ENCODE data around the gene FOXJ2. TPM values are rescaled to one million over a fixed set of nuclear protein-coding genes. Genes with fewer than 3 reads are reported as not detected.
"Not testable (repeated sequence)": the region's sequence is repeated elsewhere in the genome, so short reads cannot be mapped to it uniquely, and the experiment has no call there.

The FOXJ2 gene
- total and polyA plus RNA-seq, 4 experiments from 2014 or later, result 4.8 to 33.4 (median 25.3) TPM

DNA sequence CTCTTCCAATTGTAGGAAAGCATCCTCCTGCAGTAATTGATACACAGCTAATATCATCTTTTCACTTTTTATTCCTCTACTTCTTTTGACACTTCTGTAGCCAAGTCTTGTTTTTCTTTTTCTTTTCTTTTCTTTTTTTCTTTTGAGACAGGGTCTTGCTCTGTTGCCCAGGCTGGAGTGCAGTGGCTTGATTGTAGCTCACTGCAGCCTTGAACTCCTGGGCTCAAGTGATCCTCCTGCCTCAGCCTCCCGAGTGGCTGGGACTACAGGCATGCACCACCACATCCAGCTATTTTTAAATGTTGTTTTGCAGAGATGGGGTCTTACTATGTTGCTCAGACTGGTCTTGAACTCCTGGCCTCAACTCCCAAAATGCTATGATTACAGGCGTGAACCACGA lies 39.3 kb downstream of the FOXJ2 start:
- Mint-ChIP-seq H3K27ac (peak overlapping the region in 1 of 7 donors; percentile 35), H3K4me1 (peaks cover 5 to 21% (median 16%) of the 10 kb centered on the region in 4 donors)
- H3K4me1 ChIP-seq (ENCODE audit: insufficient read depth, low read length), result peaks cover 11% of the 10 kb centered on the region
- H3K27me3 ChIP-seq (ENCODE audit: insufficient read depth, low read length); DNase-seq; H3K27ac ChIP-seq (ENCODE audit: low read depth, low read length); H3K9me3 ChIP-seq (ENCODE audit: control insufficient read depth in 1 of 2, low read length in 2 of 2); H3K4me3 ChIP-seq (ENCODE audit: low read length in 2 of 2); H3K36me3 ChIP-seq (ENCODE audit: insufficient read depth, low read length); intact Hi-C loops (cut with micrococcal nuclease); H3K4me3 Mint-ChIP-seq; H3K36me3 Mint-ChIP-seq; H3K9me3 Mint-ChIP-seq; H3K27me3 Mint-ChIP-seq: not testable (repeated sequence)
- ChIA-PET CTCF (ENCODE audit: partially characterized antibody) (interaction anchor here (1.1 to 3.3 kb wide), 3 partner anchors 19 to 31 kb away, joined by 3 to 26 read pairs (median 3); no protein-coding TSS in a partner anchor), POLR2A (ENCODE audit: partially characterized antibody) (interaction anchor here (1.0 to 1.3 kb wide), 2 partner anchors 13 to 31 kb away, joined by 3 to 4 read pairs; no protein-coding TSS in a partner anchor)

DNA sequence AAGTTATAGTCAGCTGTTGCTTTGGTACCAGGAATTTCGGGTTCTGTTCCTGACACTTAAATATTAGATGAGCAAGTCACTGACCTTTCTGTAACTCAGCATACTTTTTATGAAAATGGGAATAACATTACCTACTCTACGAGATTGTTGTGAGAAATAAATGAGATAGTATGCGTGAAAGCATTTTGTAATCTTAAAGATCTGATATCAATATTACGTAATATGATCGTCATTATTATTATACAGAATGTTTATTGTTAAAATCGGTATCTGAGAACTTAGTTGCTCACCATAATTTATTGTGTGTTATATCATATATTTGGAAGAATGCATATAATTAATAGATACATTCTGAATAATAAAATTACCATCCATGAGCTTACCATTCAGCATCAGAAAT lies 43.4 kb downstream of the FOXJ2 start:
- ChIA-PET CTCF (ENCODE audit: partially characterized antibody) (interaction anchor here (2.3 to 8.1 kb wide), 4 partner anchors 11 to 214 kb away, joined by 6 to 305 read pairs (median 69); partner anchors contain the start of gene FOXJ2), POLR2A (ENCODE audit: partially characterized antibody) (interaction anchor here (1.4 to 1.5 kb wide), 2 partner anchors 10 to 35 kb away, joined by 3 to 4 read pairs; partner anchors contain the start of gene C3AR1)
- H3K36me3 Mint-ChIP-seq, result no peaks in the 10 kb centered on the region
- no peak overlapping the region for H3K27ac Mint-ChIP-seq
- H3K27me3 Mint-ChIP-seq, result peaks cover 0 to 1% of the 10 kb centered on the region in 2 donors
- Histone ChIP-seq H3K9me3 (ENCODE audit: control insufficient read depth in 1 of 2, low read length in 2 of 2) (no peaks in the 10 kb centered on the region), H3K36me3 (ENCODE audit: insufficient read depth, low read length) (no peaks in the 10 kb centered on the region), H3K4me1 (ENCODE audit: insufficient read depth, low read length) (peaks cover 21% of the 10 kb centered on the region), H3K27me3 (ENCODE audit: insufficient read depth, low read length) (no peaks in the 10 kb centered on the region), H3K4me3 (ENCODE audit: low read length in 2 of 2) (no peak overlapping the region), H3K27ac (ENCODE audit: low read depth, low read length) (no peak overlapping the region)
- intact Hi-C loops (cut with micrococcal nuclease), result no loop called here
- DNase-seq, result no peak
- peaks cover 0 to 2% (median 0%) of the 10 kb centered on the region in 8 donors for H3K9me3 Mint-ChIP-seq
- no peak overlapping the region for H3K4me3 Mint-ChIP-seq
- H3K4me1 Mint-ChIP-seq, result peaks cover 17 to 41% (median 26%) of the 10 kb centered on the region in 4 donors

- peaks cover 20 to 46% (median 30%) of the 10 kb centered on the region in 4 donors for H3K4me1 Mint-ChIP-seq
- Histone ChIP-seq H3K4me1 (ENCODE audit: insufficient read depth, low read length) (peaks cover 26% of the 10 kb centered on the region), H3K9me3 (ENCODE audit: control insufficient read depth in 1 of 2, low read length in 2 of 2) (no peaks in the 10 kb centered on the region), H3K27ac (ENCODE audit: low read depth, low read length) (no peak overlapping the region), H3K4me3 (ENCODE audit: low read length in 2 of 2) (no peak overlapping the region), H3K27me3 (ENCODE audit: insufficient read depth, low read length) (no peaks in the 10 kb centered on the region), H3K36me3 (ENCODE audit: insufficient read depth, low read length) (no peaks in the 10 kb centered on the region)
- CTCF ChIA-PET (ENCODE audit: partially characterized antibody), result interaction anchor here (1.8 to 8.1 kb wide), 8 partner anchors 10 to 215 kb away, joined by 5 to 305 read pairs (median 24); partner anchors contain the start of genes C3AR1 and FOXJ2
- DNase-seq, result no peak
- intact Hi-C loops (cut with micrococcal nuclease), result no loop called here
- H3K4me3 Mint-ChIP-seq, result no peak overlapping the region
- no peak overlapping the region for H3K27ac Mint-ChIP-seq
- POLR2A ChIA-PET (ENCODE audit: partially characterized antibody), result interaction anchor here (0.6 to 5.9 kb wide), 5 partner anchors 10 to 140 kb away, joined by 3 to 45 read pairs (median 21); partner anchors contain the start of genes C3AR1, FOXJ2 and SLC2A3
- peaks cover 0 to 2% (median 0%) of the 10 kb centered on the region in 8 donors for H3K9me3 Mint-ChIP-seq
- H3K36me3 Mint-ChIP-seq, result no peaks in the 10 kb centered on the region
- peaks cover 0 to 1% of the 10 kb centered on the region in 2 donors for H3K27me3 Mint-ChIP-seq
These were observed 43.9 kb downstream of the FOXJ2 start for GRCh38 chr12:8076366-8076765.

GRCh38 chr12:8077207-8077606 lies 44.7 kb downstream of the FOXJ2 start:
- peak overlapping the region in 3 of 7 donors; percentile 6 to 48 (median 30) for H3K27ac Mint-ChIP-seq
- no peak overlapping the region for H3K27ac ChIP-seq (ENCODE audit: low read depth, low read length)
- peaks cover 27% of the 10 kb centered on the region for H3K4me1 ChIP-seq (ENCODE audit: insufficient read depth, low read length)
- H3K4me1 Mint-ChIP-seq, result peaks cover 20 to 54% (median 31%) of the 10 kb centered on the region in 4 donors
- peaks cover 0 to 3% of the 10 kb centered on the region in 2 donors for H3K36me3 Mint-ChIP-seq
- no peaks in the 10 kb centered on the region for H3K27me3 Mint-ChIP-seq
- H3K4me3 Mint-ChIP-seq, result no peak overlapping the region
- intact Hi-C loops (cut with micrococcal nuclease), result no loop called here
- H3K27me3 ChIP-seq (ENCODE audit: insufficient read depth, low read length), result no peaks in the 10 kb centered on the region
- no peak for DNase-seq
- ChIA-PET CTCF (ENCODE audit: partially characterized antibody) (interaction anchor here (1.1 to 8.1 kb wide), 13 partner anchors 11 to 216 kb away, joined by 3 to 305 read pairs (median 17); partner anchors contain the start of genes C3AR1 and FOXJ2), POLR2A (ENCODE audit: partially characterized antibody) (interaction anchor here (0.6 to 5.9 kb wide), 9 partner anchors 11 to 141 kb away, joined by 3 to 45 read pairs (median 7); partner anchors contain the start of genes C3AR1, FOXJ2 and SLC2A3)
- H3K9me3 Mint-ChIP-seq, result peaks cover 0 to 2% (median 0%) of the 10 kb centered on the region in 8 donors
- H3K4me3 ChIP-seq (ENCODE audit: low read length in 2 of 2), result no peak overlapping the region
- H3K9me3 ChIP-seq (ENCODE audit: control insufficient read depth in 1 of 2, low read length in 2 of 2), result no peaks in the 10 kb centered on the region
- H3K36me3 ChIP-seq (ENCODE audit: insufficient read depth, low read length), result no peaks in the 10 kb centered on the region

- Mint-ChIP-seq H3K27me3 (peaks cover 0 to 2% of the 10 kb centered on the region in 2 donors), H3K27ac (peak overlapping the region; percentile 55 to 98 (median 92)), H3K4me1 (peaks cover 28 to 66% (median 40%) of the 10 kb centered on the region in 4 donors), H3K36me3 (peaks cover 0 to 12% of the 10 kb centered on the region in 2 donors), H3K4me3 (peak overlapping the region in 4 of 8 donors; percentile 12 to 45 (median 16)), H3K9me3 (peaks cover 0 to 2% (median 0%) of the 10 kb centered on the region in 8 donors)
- H3K27me3 ChIP-seq (ENCODE audit: insufficient read depth, low read length), result no peaks in the 10 kb centered on the region
- no peaks in the 10 kb centered on the region for H3K36me3 ChIP-seq (ENCODE audit: insufficient read depth, low read length)
- H3K4me1 ChIP-seq (ENCODE audit: insufficient read depth, low read length), result peaks cover 35% of the 10 kb centered on the region
- ChIA-PET CTCF (ENCODE audit: partially characterized antibody) (interaction anchor here (0.6 to 8.1 kb wide), 32 partner anchors 8 to 436 kb away, joined by 3 to 305 read pairs (median 5); partner anchors contain the start of genes C3AR1, FOXJ2 and SLC2A3), POLR2A (ENCODE audit: partially characterized antibody) (interaction anchor here (0.6 to 5.9 kb wide), 18 partner anchors 8 to 246 kb away, joined by 3 to 45 read pairs (median 6); partner anchors contain the start of genes C3AR1, FOXJ2 and SLC2A3)
- H3K27ac ChIP-seq (ENCODE audit: low read depth, low read length), result peak overlapping the region; percentile 35
- H3K9me3 ChIP-seq (ENCODE audit: control insufficient read depth in 1 of 2, low read length in 2 of 2), result no peaks in the 10 kb centered on the region
- DNase-seq, result peak; percentile 74 to 84 (median 79)
- H3K4me3 ChIP-seq (ENCODE audit: low read length in 2 of 2), result no peak overlapping the region
- intact Hi-C loops (cut with micrococcal nuclease), result loop anchor here (1.0 kb wide), 5 partner anchors 12 to 218 kb away; partner anchors contain the start of gene C3AR1
These were observed 45.9 kb downstream of the FOXJ2 start for GRCh38 chr12:8078398-8078797.

DNA sequence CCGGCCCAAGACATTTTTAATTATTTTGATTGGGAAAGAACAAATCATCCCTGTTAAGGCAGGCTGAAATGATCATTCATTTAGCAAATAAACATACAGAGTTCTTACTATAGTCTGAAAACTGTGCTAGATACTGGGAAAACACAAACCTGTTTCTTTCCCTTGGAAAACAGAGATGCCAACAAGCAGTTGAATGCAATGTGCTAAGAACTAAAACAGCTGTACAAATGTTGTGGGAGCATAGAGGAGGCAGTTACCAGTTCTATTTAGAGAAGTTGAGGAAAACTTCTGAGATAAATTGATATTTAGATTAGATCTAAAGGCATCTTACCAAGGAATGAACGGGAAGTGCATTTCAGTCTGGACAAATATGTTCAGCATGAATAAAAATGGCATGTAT lies 46.4 kb downstream of the FOXJ2 start:
- Mint-ChIP-seq H3K9me3 (peaks cover 0 to 2% (median 0%) of the 10 kb centered on the region in 8 donors), H3K4me1 (peaks cover 29 to 69% (median 44%) of the 10 kb centered on the region in 4 donors), H3K36me3 (peaks cover 0 to 13% of the 10 kb centered on the region in 2 donors), H3K27ac (peak overlapping the region; percentile 55 to 98 (median 93)), H3K4me3 (peak overlapping the region in 3 of 8 donors; percentile 16 to 62 (median 17)), H3K27me3 (peaks cover 0 to 2% of the 10 kb centered on the region in 2 donors)
- CTCF ChIA-PET (ENCODE audit: partially characterized antibody), result interaction anchor here (0.6 to 8.1 kb wide), 24 partner anchors 8 to 436 kb away, joined by 3 to 305 read pairs (median 8); partner anchors contain the start of genes C3AR1 and FOXJ2
- no peak for DNase-seq
- no peaks in the 10 kb centered on the region for H3K9me3 ChIP-seq (ENCODE audit: control insufficient read depth in 1 of 2, low read length in 2 of 2)
- no peaks in the 10 kb centered on the region for H3K36me3 ChIP-seq (ENCODE audit: insufficient read depth, low read length)
- POLR2A ChIA-PET (ENCODE audit: partially characterized antibody), result interaction anchor here (1.0 to 5.9 kb wide), 12 partner anchors 9 to 216 kb away, joined by 4 to 45 read pairs (median 8); partner anchors contain the start of genes C3AR1, FOXJ2 and SLC2A3
- H3K4me3 ChIP-seq (ENCODE audit: low read length in 2 of 2), result no peak overlapping the region
- H3K4me1 ChIP-seq (ENCODE audit: insufficient read depth, low read length), result peaks cover 40% of the 10 kb centered on the region
- no peaks in the 10 kb centered on the region for H3K27me3 ChIP-seq (ENCODE audit: insufficient read depth, low read length)
- peak overlapping the region; percentile 35 for H3K27ac ChIP-seq (ENCODE audit: low read depth, low read length)
- intact Hi-C loops (cut with micrococcal nuclease), result loop anchor here (1.0 kb wide), 5 partner anchors 13 to 219 kb away; partner anchors contain the start of gene C3AR1

Measured in CD4-positive, alpha-beta memory T cell (primary cell).